ENCODE data around the gene CAMKMT.
A peak's percentile ranks its signal among the peaks of the same experiment; 100 is the strongest.

The CAMKMT gene

GRCh38 chr2:44684559-44684958 is 322.8 kb downstream of the CAMKMT start:
- ChIA-PET POLR2A (ENCODE audit: low non-redundant PET) (no interaction called here), CTCF (interaction anchor here (0.6 kb wide), 1 partner anchor 197 kb away, joined by 3 read pairs; no protein-coding TSS in a partner anchor)
- TF ChIP-seq CTCF (conservative IDR thresholded peaks at IDR 0.05; ENCODE audit: low read depth): no peak
- no peak for DNase-seq (ENCODE audit: low spot score)
- H3K27ac ChIP-seq: no peak overlapping the region

GRCh38 chr2:44686561-44686960 is 324.8 kb downstream of the CAMKMT start:
- no peak for TF ChIP-seq CTCF (conservative IDR thresholded peaks at IDR 0.05; ENCODE audit: low read depth)
- ChIA-PET POLR2A (ENCODE audit: low non-redundant PET) (no interaction called here), CTCF (no interaction called here)
- peak; percentile 71 for DNase-seq (ENCODE audit: low spot score)
- no peak overlapping the region for H3K27ac ChIP-seq

GRCh38 chr2:44687686-44688455 is 326.1 kb downstream of the CAMKMT start:
- TF ChIP-seq CTCF (conservative IDR thresholded peaks at IDR 0.05; ENCODE audit: low read depth): no peak
- POLR2A ChIA-PET (ENCODE audit: low non-redundant PET): no interaction called here
- CTCF ChIA-PET: interaction anchor here (0.7 kb wide), 1 partner anchor 349 kb away, joined by 3 read pairs; no protein-coding TSS in a partner anchor
- H3K27ac ChIP-seq: no peak overlapping the region
- no peak for DNase-seq (ENCODE audit: low spot score)

- H3K27ac ChIP-seq: no peak overlapping the region
- DNase-seq (ENCODE audit: low spot score): no peak
- POLR2A ChIA-PET (ENCODE audit: low non-redundant PET): no interaction called here
- CTCF ChIA-PET: interaction anchor here (0.7 kb wide), 2 partner anchors 105 to 349 kb away, joined by 3 to 4 read pairs; no protein-coding TSS in a partner anchor
- no peak for TF ChIP-seq CTCF (conservative IDR thresholded peaks at IDR 0.05; ENCODE audit: low read depth)
These were observed 326.8 kb downstream of the CAMKMT start for GRCh38 chr2:44688456-44689124.

GRCh38 chr2:44689516-44689915 is 327.8 kb downstream of the CAMKMT start:
- no peak for TF ChIP-seq CTCF (conservative IDR thresholded peaks at IDR 0.05; ENCODE audit: low read depth)
- DNase-seq (ENCODE audit: low spot score): no peak
- ChIA-PET POLR2A (ENCODE audit: low non-redundant PET) (no interaction called here), CTCF (interaction anchor here (0.7 kb wide), 2 partner anchors 106 to 1292 kb away, joined by 3 to 4 read pairs; no protein-coding TSS in a partner anchor)
- H3K27ac ChIP-seq: no peak overlapping the region

GRCh38 chr2:44691174-44691785 is 329.5 kb downstream of the CAMKMT start:
- ChIA-PET POLR2A (ENCODE audit: low non-redundant PET) (no interaction called here), CTCF (no interaction called here)
- TF ChIP-seq CTCF (conservative IDR thresholded peaks at IDR 0.05; ENCODE audit: low read depth): no peak
- DNase-seq (ENCODE audit: low spot score): no peak
- H3K27ac ChIP-seq: no peak overlapping the region

Measured in RWPE1 (cell line).